ENCODE results near the gene ARFGEF3. TPM values are rescaled to one million over a fixed set of nuclear protein-coding genes. Genes with fewer than 3 reads are reported as not detected.
"Not testable (repeated sequence)": the region's sequence is repeated elsewhere in the genome, so short reads cannot be mapped to it uniquely, and the experiment has no call there.

ARFGEF3 gene
- total RNA-seq, 1 experiment from 2014 or later = 0.71 TPM

DNA sequence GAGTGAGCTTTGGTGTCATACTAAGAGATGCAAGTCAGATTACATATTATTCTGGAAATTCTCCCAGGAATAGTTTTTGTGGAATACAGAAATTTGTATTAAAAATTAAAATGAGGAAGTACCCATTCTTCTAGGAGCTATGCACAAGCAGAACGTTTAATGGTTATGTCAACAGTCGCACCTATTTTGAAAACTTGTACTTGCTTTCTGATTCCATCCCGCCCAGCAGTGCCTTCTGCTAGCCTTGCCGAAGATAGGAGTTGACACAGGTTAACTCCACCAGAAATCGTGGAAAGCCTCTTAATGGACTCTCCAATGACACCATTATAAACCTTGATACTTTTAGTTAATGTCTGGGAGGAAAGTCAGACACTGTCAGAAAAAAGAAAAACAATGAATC lies 49.9 kb downstream of the ARFGEF3 start:
- no peak for TF ChIP-seq EZH2 (IDR thresholded peaks at IDR 0.05; ENCODE audit: borderline replicate concordance, low read depth, low read length, poor library complexity, severe bottlenecking)
- TF ChIP-seq, protein P1, sequence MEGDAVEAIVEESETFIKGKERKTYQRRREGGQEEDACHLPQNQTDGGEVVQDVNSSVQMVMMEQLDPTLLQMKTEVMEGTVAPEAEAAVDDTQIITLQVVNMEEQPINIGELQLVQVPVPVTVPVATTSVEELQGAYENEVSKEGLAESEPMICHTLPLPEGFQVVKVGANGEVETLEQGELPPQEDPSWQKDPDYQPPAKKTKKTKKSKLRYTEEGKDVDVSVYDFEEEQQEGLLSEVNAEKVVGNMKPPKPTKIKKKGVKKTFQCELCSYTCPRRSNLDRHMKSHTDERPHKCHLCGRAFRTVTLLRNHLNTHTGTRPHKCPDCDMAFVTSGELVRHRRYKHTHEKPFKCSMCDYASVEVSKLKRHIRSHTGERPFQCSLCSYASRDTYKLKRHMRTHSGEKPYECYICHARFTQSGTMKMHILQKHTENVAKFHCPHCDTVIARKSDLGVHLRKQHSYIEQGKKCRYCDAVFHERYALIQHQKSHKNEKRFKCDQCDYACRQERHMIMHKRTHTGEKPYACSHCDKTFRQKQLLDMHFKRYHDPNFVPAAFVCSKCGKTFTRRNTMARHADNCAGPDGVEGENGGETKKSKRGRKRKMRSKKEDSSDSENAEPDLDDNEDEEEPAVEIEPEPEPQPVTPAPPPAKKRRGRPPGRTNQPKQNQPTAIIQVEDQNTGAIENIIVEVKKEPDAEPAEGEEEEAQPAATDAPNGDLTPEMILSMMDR (conservative IDR thresholded peaks at IDR 0.05; ENCODE audit: low read depth, low read length) = no peak
- Histone ChIP-seq H3K4me1 (ENCODE audit: insufficient read depth, low read length, poor library complexity, severe bottlenecking) (no peaks in the 10 kb centered on the region), H3K4me3 (ENCODE audit: low read depth, low read length, poor library complexity, severe bottlenecking) (no peak overlapping the region), H3K36me3 (ENCODE audit: insufficient read depth, low read length, poor library complexity, severe bottlenecking) (no peaks in the 10 kb centered on the region), H3K9me3 (ENCODE audit: low read depth, low read length, poor library complexity, severe bottlenecking) (no peaks in the 10 kb centered on the region), H3K27me3 (replicated peaks; ENCODE audit: insufficient read depth, low read depth, low read length, poor library complexity) (peaks cover 9% of the 10 kb centered on the region), H3K27ac (ENCODE audit: low read depth, low read length, poor library complexity, severe bottlenecking) (no peak overlapping the region)
- intact Hi-C loops (cut with micrococcal nuclease; ENCODE audit: unreplicated experiment) = no loop called here
- CTCF ChIA-PET = no interaction called here
- POLR2A ChIA-PET (ENCODE audit: low non-redundant PET) = interaction anchor here (0.6 kb wide), 1 partner anchor 178 kb away, joined by 3 read pairs; no protein-coding TSS in a partner anchor
- no peak for DNase-seq (ENCODE audit: low spot score)
- BruUV-seq (replicated peaks) = no TSS peak

DNA sequence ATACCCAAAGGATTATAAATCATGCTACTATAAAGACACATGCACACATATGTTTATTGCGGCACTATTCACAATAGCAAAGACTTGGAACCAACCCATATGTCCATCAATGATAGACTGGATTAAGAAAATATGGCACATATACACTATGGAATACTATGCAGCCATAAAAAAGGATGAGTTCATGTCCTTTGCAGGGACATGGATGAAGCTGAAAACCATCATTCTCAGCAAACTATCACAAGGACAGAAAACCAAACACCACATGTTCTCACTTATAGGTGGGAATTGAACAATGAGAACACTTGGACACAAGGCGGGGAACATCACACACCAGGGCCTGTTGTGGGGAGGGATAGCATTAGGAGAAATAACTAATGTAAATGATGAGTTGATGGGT lies 50.8 kb downstream of the ARFGEF3 start:
- POLR2A ChIA-PET (ENCODE audit: low non-redundant PET); H3K27ac ChIP-seq (ENCODE audit: low read depth, low read length, poor library complexity, severe bottlenecking); H3K36me3 ChIP-seq (ENCODE audit: insufficient read depth, low read length, poor library complexity, severe bottlenecking); H3K9me3 ChIP-seq (ENCODE audit: low read depth, low read length, poor library complexity, severe bottlenecking); H3K27me3 ChIP-seq (replicated peaks; ENCODE audit: insufficient read depth, low read depth, low read length, poor library complexity); CTCF ChIA-PET; H3K4me3 ChIP-seq (ENCODE audit: low read depth, low read length, poor library complexity, severe bottlenecking); BruUV-seq (replicated peaks); DNase-seq (ENCODE audit: low spot score); H3K4me1 ChIP-seq (ENCODE audit: insufficient read depth, low read length, poor library complexity, severe bottlenecking); intact Hi-C loops (cut with micrococcal nuclease; ENCODE audit: unreplicated experiment): not testable (repeated sequence)

DNA sequence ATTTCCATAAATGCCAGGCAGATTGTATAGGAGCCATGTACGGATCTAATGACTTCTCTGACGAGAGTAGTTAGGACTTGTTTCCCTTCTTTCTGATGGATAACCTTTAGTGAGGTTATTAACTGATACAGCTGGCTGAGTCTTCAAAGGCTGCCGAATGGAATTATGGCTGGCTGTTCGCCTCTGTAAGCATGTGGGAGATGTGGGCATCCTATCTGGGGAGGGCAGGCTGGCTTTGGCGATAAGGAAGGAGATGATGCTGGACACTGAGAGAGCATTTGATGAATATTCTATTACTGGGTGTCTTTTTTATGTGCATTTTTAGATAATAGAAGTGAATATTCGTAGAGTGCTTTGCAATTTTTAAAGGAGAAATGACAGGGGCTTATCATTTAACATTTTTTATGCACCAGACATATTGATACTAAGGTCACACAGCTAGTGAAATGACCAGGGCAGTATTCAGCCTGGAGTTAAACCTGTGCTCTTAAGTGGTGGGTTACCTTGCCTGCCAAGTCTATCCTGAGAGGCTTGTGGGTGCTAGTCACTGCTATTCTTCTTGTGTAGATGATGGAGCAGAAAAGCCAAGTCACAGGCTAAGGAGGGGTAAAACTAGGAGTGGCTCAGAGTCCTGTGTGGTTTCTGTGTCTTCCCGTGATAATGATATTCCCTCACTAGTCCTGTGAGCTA lies 53.5 kb downstream of the ARFGEF3 start:
- no TSS peak for BruUV-seq (replicated peaks)
- POLR2A ChIA-PET (ENCODE audit: low non-redundant PET) = no interaction called here
- no peak for TF ChIP-seq EZH2 (IDR thresholded peaks at IDR 0.05; ENCODE audit: borderline replicate concordance, low read depth, low read length, poor library complexity, severe bottlenecking)
- TF ChIP-seq, protein P1 (conservative IDR thresholded peaks at IDR 0.05; ENCODE audit: low read depth, low read length) = no peak
- Histone ChIP-seq H3K27me3 (replicated peaks; ENCODE audit: insufficient read depth, low read depth, low read length, poor library complexity) (no peaks in the 10 kb centered on the region), H3K4me1 (ENCODE audit: insufficient read depth, low read length, poor library complexity, severe bottlenecking) (no peaks in the 10 kb centered on the region), H3K36me3 (ENCODE audit: insufficient read depth, low read length, poor library complexity, severe bottlenecking) (no peaks in the 10 kb centered on the region), H3K9me3 (ENCODE audit: low read depth, low read length, poor library complexity, severe bottlenecking) (no peaks in the 10 kb centered on the region), H3K27ac (ENCODE audit: low read depth, low read length, poor library complexity, severe bottlenecking) (no peak overlapping the region), H3K4me3 (ENCODE audit: low read depth, low read length, poor library complexity, severe bottlenecking) (no peak overlapping the region)
- DNase-seq (ENCODE audit: low spot score) = no peak
- CTCF ChIA-PET = no interaction called here
- intact Hi-C loops (cut with micrococcal nuclease; ENCODE audit: unreplicated experiment) = no loop called here

DNA sequence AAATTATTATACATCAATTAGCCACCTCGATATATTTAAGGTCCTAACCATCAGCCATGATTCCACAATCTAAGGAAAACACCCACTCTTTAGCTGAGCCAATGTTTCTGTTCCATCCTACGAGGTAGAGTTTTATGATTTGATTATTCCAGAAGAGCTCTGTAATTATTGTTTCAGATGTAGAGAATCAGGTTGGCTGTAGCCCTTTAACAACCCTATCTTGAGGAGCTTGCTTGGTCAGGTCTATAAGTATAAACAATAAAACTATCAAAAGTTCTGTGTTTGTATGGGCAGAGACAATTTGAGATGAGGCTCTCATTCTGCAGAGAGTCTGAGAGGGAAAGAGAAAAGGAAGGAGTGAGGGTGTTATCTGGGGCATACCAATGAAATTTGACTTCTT lies 56.7 kb downstream of the ARFGEF3 start, which contains the start of gene PBOV1:
Gene PBOV1, minus strand, starts transcription at position 43 of the 400 bp plus-strand sequence. CDS start 96 bp downstream, outside the sequence.
- CTCF ChIA-PET = no interaction called here

More for the DNA sequence above, 56.7 kb downstream of the ARFGEF3 start, which contains the start of gene PBOV1:
- BruUV-seq (replicated peaks) = no TSS peak
- no peak within 1 kb of the TSS for H3K4me3 ChIP-seq (ENCODE audit: low read depth, low read length, poor library complexity, severe bottlenecking)
- intact Hi-C loops (cut with micrococcal nuclease; ENCODE audit: unreplicated experiment) = no loop called here
- H3K36me3 ChIP-seq (ENCODE audit: insufficient read depth, low read length, poor library complexity, severe bottlenecking) = no peaks in the 10 kb centered on the region
- H3K4me1 ChIP-seq (ENCODE audit: insufficient read depth, low read length, poor library complexity, severe bottlenecking) = no peaks in the 10 kb centered on the region
- no peak within 1 kb of the TSS for H3K27ac ChIP-seq (ENCODE audit: low read depth, low read length, poor library complexity, severe bottlenecking)
- TF ChIP-seq, protein P1 (conservative IDR thresholded peaks at IDR 0.05; ENCODE audit: low read depth, low read length) = no peak
- TF ChIP-seq EZH2 (IDR thresholded peaks at IDR 0.05; ENCODE audit: borderline replicate concordance, low read depth, low read length, poor library complexity, severe bottlenecking) = no peak
- DNase-seq (ENCODE audit: low spot score) = no peak
- no peaks in the 10 kb centered on the region for H3K27me3 ChIP-seq (replicated peaks; ENCODE audit: insufficient read depth, low read depth, low read length, poor library complexity)
- no peaks in the 10 kb centered on the region for H3K9me3 ChIP-seq (ENCODE audit: low read depth, low read length, poor library complexity, severe bottlenecking)
- POLR2A ChIA-PET (ENCODE audit: low non-redundant PET) = no interaction called here

Data from A673 (cell line).